Left colon (tissue), 2 donors: Measurements from ENCODE around the gene BICD1. TPM values are rescaled to one million over a fixed set of nuclear protein-coding genes. Genes with fewer than 3 reads are reported as not detected.
A peak's percentile ranks its signal among the peaks of the same experiment; 100 is the strongest.
"Not testable (repeated sequence)": the region's sequence is repeated elsewhere in the genome, so short reads cannot be mapped to it uniquely, and the experiment has no call there.

Experiments used
- ATAC-seq: fragments of 200-7000 bp; cut with Tn5 transposase; one replicate; pipeline ENCODE4 v1.9.1; 2020; ENCODE audit warnings: mild to moderate bottlenecking, moderate library complexity
- DNase-seq, 2 donors: peaks; one replicate each; pipeline ENCODE4 v3.0.0-alpha.2; 2020
- intact Hi-C, 2 donors: fragments of 100-400 bp; cut with DNase I in 1 of 2; cut with micrococcal nuclease in 1 of 2; formaldehyde crosslinking; loops; one replicate each; pipeline versions ENCODE4 v1.11.2 to v1.14.0; 2022; cut with DNase I, micrococcal nuclease
- total RNA-seq, 2 donors: library from RNA; stranded (reverse); fragmentation: NEBNext Ultra II Directional; extraction: Animal tissue kit (Norgen Biotek cat#: 25700); gene quantifications; one replicate each; pipeline ENCODE4 v1.2.1, GENCODE V29; 2021
- donor health status: DM: no; HTN: no; CAD: no.
- donor health status: DM: yes; HTN: yes; CAD: no.

BICD1 gene
- total RNA-seq, 2 donors from 2014 or later: 3.0 to 5.0 TPM

GRCh38 chr12:32257695-32258496, 151.2 kb downstream of the BICD1 start:
- DNase-seq: no peak
- intact Hi-C loops: no loop called here
- ATAC-seq: no peak

- intact Hi-C loops: no loop called here
- no peak for DNase-seq
- no peak for ATAC-seq
These were observed 154.0 kb downstream of the BICD1 start for GRCh38 chr12:32260696-32261095.

GRCh38 chr12:32261638-32262037, 155.0 kb downstream of the BICD1 start:
- ATAC-seq: no peak
- intact Hi-C loops: no loop called here
- DNase-seq: no peak

DNA sequence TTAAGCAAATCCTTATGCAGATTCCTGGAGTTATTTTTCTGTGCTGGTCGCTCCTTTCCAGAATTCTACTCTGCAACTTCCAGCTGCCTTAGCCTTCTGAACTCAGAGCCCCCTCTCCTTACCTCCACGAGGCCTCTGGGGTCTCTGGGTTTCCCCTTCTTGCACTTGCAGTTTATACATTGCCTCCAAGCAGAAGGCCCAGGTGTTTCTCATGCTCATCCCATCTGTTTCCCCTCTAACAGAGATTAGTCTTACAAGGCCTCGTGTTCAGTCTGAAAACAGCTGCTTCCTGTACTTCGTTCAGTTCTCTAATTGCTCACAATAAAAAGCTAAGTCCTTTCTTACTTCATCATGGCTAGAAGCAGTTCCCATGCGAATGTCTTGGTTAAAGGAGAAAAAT, 158.3 kb downstream of the BICD1 start:
- ATAC-seq: peak; percentile 42
- DNase-seq: no peak
- intact Hi-C loops: no loop called here

- ATAC-seq (no peak), DNase-seq (no peak)
- intact Hi-C loops: no loop called here
These were observed 158.8 kb downstream of the BICD1 start for GRCh38 chr12:32265456-32265855.

GRCh38 chr12:32265951-32266350, 159.3 kb downstream of the BICD1 start:
- ATAC-seq (no peak), DNase-seq (no peak)
- intact Hi-C loops: no loop called here

GRCh38 chr12:32266756-32267155, 160.1 kb downstream of the BICD1 start:
- ATAC-seq (no peak), DNase-seq (no peak)
- intact Hi-C loops: no loop called here

- ATAC-seq (peak; percentile 76), DNase-seq (no peak)
- intact Hi-C loops: no loop called here
These were observed 164.4 kb downstream of the BICD1 start for GRCh38 chr12:32270818-32271710.

DNA sequence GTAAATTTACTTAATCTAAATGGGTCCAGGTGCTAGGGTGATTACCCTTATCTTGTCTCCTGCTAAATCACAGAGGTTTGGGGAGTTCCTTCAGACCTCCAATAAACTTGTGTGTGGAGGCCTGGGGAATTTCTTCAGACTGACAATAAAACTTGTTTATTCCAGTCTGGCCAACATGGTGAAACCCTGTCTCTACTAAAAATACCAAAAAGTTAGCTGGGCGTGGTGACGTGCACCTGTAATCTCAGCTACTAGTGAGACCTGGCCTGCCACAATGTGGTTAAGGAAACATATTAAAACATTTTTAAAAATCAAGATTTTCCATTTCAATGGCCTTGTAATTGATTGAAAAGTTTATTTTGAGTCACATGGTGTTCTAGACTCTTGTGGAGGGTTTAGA, 165.8 kb downstream of the BICD1 start:
- DNase-seq: no peak
- ATAC-seq: no peak
- intact Hi-C loops: no loop called here

GRCh38 chr12:32273063-32273522, 166.4 kb downstream of the BICD1 start:
- DNase-seq (no peak), ATAC-seq (no peak)
- intact Hi-C loops: no loop called here

DNA sequence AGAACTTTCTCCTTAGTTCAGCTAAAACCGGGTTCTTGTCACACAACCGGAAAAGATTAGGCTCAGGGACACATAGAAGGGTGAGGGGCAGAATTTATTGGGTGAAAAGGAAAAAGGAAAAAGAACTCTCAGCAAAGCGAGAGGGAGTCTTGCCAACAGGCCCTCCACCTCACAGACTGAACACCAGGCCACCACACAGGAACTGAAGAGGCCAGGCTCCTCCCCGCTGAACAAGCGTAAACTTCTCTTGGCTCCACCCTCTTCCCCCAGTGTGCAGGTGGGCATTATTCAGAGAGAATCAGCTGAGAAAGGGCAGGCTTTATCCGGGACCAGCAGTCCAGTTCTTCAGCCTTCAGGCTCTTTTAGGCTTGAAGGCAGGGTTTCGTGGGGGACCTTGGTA, 167.1 kb downstream of the BICD1 start:
- ATAC-seq (peak; percentile 27), DNase-seq (peak; percentile 29 to 35)
- intact Hi-C loops: no loop called here

GRCh38 chr12:32274665-32275064, 168.0 kb downstream of the BICD1 start:
- ATAC-seq (no peak), DNase-seq (no peak)
- intact Hi-C loops: no loop called here

GRCh38 chr12:32275520-32275919, 168.9 kb downstream of the BICD1 start:
- ATAC-seq, intact Hi-C loops: not testable (repeated sequence)

DNA sequence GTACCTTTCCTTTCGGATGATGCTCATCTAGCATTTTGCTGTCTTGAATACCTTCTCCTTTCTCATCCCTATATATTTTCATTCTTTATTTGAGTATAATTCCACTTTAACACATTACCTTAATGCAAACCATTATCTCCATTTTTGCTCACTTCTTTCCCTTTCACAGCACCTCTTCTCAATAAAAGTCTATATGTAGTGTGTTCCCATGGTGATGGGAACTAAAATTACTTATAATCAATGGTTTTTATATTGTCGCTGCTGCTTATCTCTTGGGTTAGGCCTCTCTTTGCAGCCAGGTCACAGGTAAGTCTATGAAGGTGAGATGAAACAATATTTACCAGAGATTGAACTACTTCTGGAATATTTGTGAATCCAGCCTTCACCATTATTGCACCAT, 171.1 kb downstream of the BICD1 start:
- ATAC-seq: no peak
- DNase-seq: no peak
- intact Hi-C loops: no loop called here

More at GRCh38 chr12:32275520-32275919, 168.9 kb downstream of the BICD1 start:
- DNase-seq: not testable (repeated sequence)

DNA sequence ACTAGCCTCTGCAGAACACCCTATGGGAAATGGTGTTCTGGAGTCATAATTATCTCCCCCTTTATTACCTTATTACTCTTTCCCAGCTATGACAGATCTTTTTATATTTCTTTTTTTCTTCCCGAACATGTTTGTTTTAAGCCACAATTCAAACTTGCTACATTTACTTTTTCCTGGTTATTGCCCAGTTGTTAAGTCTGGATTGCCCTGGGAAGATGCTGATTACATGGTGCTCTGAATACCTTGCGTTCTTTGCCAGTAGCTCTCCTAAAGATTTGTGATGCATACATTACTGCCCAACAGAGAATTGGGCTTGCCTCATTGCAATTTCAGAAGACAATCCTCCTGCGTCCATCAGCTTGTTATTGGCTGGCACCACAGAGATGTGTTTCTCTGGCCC, 174.5 kb downstream of the BICD1 start:
- DNase-seq: no peak
- peak; percentile 96 for ATAC-seq
- intact Hi-C loops: no loop called here

DNA sequence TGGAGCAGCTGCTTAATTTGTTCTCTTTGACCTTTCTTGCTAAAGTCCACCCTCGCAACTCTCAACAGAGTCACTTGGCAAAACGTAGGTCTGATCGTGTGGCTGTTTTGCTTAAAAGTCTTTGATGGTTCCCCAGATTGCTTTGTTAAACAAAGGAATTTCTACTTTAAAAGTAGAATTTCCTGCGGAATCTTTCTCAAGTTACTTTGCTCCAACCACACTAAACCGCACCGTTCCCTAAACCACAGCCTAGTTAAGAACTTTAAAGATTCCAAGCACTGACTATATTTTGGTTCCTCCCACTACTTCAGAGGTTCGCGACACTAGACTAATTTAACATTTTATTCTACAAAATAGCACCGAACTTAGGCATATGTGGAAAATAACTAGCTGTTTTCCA, 177.9 kb downstream of the BICD1 start:
- intact Hi-C loops: no loop called here
- ATAC-seq (no peak), DNase-seq (no peak)

- ATAC-seq (no peak), DNase-seq (no peak)
- intact Hi-C loops: no loop called here
These were observed 178.4 kb downstream of the BICD1 start for GRCh38 chr12:32285021-32285420.

DNA sequence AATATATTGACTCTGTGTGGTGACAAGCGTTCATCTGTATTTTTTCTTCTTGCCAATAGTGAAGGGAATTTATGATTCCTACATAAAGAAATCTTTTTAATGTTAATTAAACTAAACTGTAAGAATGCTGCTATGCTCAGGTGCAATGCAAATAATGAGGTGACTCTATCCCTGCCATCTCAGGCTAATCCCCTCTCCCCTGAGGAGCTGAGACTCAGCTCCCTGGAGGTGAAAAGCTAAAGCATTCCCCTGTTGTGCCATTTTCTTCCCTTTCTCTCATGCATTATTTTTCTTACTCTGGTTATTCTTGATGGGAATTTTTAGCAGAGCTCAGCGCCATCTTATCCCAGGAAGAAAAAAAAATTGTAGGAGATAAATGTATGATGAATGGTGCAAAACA, 178.8 kb downstream of the BICD1 start:
- ATAC-seq (no peak), DNase-seq (no peak)
- intact Hi-C loops: no loop called here

DNA sequence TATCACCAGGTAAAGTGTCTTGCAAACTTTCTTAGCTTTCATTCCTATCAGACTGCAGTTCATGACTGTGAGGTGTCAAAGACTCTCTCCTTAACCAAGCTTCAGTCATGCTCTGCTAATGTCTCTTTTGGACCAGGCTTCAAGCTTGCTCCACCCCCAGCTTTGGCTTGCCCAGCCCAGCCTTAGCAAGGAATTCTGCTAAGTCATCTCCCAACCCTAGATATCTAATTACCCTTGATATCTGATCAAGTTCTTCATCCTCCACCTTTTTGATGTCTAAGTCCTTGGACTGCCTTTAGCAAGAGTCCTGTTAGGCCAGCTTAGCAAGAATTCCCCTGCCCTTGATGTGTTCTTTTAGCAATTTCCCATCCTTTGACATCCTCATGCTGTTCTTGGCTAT, 183.8 kb downstream of the BICD1 start:
- ATAC-seq (no peak), DNase-seq (no peak)
- intact Hi-C loops: no loop called here

- ATAC-seq (no peak), DNase-seq (no peak)
- intact Hi-C loops: no loop called here
These were observed 185.5 kb downstream of the BICD1 start for GRCh38 chr12:32292151-32292550.
